ENCODE data around the gene LRMDA. TPM values are rescaled to one million over a fixed set of nuclear protein-coding genes. Genes with fewer than 3 reads are reported as not detected.
A peak's percentile ranks its signal among the peaks of the same experiment; 100 is the strongest.

The LRMDA gene
- total and polyA plus RNA-seq, 2 of the 13 experiments (the other 11 are each of a cell fraction or from before 2014, with no cell fraction given) = 13.4 to 22.0 TPM

DNA sequence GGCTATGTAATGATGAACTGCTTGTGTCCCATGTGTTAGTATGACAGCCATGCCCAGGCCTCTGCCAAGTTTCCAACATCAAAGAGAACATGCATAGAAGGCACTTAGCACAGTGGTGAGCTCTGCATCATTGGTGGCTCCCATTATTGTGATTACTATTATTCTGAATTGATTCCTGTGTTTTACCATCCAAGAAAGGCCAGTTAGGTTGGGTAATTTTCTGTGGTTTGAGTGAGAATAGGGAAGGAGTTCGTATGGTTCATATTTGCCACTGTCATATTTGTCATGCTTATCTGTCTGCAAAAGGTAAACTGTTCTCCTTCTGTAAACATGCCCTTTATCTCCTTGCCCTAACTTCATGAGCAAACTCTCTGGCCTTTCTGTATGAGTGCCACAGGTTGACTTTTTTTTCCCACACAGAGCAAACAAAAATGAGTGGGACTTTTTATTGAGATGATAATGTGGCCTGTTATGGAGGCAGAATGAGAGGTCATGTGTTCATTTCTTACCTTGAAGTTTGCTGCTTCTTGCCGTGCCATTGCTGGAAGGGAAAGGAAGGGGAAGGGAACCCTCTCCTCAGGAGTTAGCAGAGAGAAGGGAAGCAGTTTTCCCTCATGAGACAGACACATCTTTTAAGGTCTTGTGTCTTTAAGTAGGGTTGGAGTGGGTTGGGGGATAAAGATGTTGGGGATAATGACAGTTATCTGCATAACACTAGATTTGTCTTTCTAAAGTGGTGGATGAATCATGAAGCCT is 301.9 kb downstream of the LRMDA start (continued):
- TF ChIP-seq KDM3A (CRISPR knock-in tag; IDR thresholded peaks at IDR 0.05; ENCODE audit: low read depth) (peak; percentile 84; the same call in 1 of the 2 replicates), DPF2 (CRISPR knock-in tag; IDR thresholded peaks at IDR 0.05; ENCODE audit: borderline replicate concordance, low read depth) (peak; percentile 94), MAFG (CRISPR knock-in tag; IDR thresholded peaks at IDR 0.05) (no peak), RBM39 (IDR thresholded peaks at IDR 0.05; ENCODE audit: low read depth, low read length, poor library complexity, severe bottlenecking) (no peak), FOXP1 (IDR thresholded peaks at IDR 0.05) (peak; percentile 71; the same call in 1 of the 2 replicates), FOXP1 (CRISPR knock-in tag; IDR thresholded peaks at IDR 0.05) (peak; percentile 91), SMARCE1 (IDR thresholded peaks at IDR 0.05; ENCODE audit: borderline replicate concordance) (no peak), ZNF180 (CRISPR knock-in tag; IDR thresholded peaks at IDR 0.05; ENCODE audit: borderline replicate concordance, low read depth) (no peak), ZNF547 (CRISPR knock-in tag; IDR thresholded peaks at IDR 0.05) (no peak), ZSCAN29 (CRISPR knock-in tag; conservative IDR thresholded peaks at IDR 0.05) (no peak; the same call in 1 of the 2 replicates), ZFP1 (CRISPR knock-in tag; IDR thresholded peaks at IDR 0.05) (peak; percentile 87; the same call in 1 of the 2 replicates), TP53 (CRISPR knock-in tag; conservative IDR thresholded peaks at IDR 0.05) (no peak), GABPA (IDR thresholded peaks at IDR 0.05; ENCODE audit: low read depth, low read length) (no peak), GABPA (CRISPR knock-in tag; IDR thresholded peaks at IDR 0.05; ENCODE audit: low read depth) (no peak), ELF3 (CRISPR knock-in tag; IDR thresholded peaks at IDR 0.05) (peak; percentile 94), FOXO4 (CRISPR knock-in tag; conservative IDR thresholded peaks at IDR 0.05) (no peak), HNRNPK (IDR thresholded peaks at IDR 0.05; ENCODE audit: low read depth, low read length, poor library complexity, severe bottlenecking) (no peak), MEIS2 (CRISPR knock-in tag; IDR thresholded peaks at IDR 0.05) (peak; percentile 98), CEBPG (CRISPR knock-in tag; IDR thresholded peaks at IDR 0.05) (peak; percentile 71), ZNF20 (CRISPR knock-in tag; IDR thresholded peaks at IDR 0.05) (no peak), RFXAP (CRISPR knock-in tag; IDR thresholded peaks at IDR 0.05; ENCODE audit: borderline replicate concordance) (no peak), NCOA1 (CRISPR knock-in tag; IDR thresholded peaks at IDR 0.05) (0 out of 2 replicates have a peak, but pooled peaks have one; percentile 20), ZBTB3 (CRISPR knock-in tag; IDR thresholded peaks at IDR 0.05; ENCODE audit: borderline replicate concordance, low read depth) (no peak), ELF1 (CRISPR knock-in tag; IDR thresholded peaks at IDR 0.05) (no peak), U2AF1 (optimal IDR thresholded peaks at IDR 0.05; ENCODE audit: low read depth, low read length) (no peak), EED (CRISPR knock-in tag; IDR thresholded peaks at IDR 0.05) (no peak)
- TF ChIP-seq, protein P1, sequence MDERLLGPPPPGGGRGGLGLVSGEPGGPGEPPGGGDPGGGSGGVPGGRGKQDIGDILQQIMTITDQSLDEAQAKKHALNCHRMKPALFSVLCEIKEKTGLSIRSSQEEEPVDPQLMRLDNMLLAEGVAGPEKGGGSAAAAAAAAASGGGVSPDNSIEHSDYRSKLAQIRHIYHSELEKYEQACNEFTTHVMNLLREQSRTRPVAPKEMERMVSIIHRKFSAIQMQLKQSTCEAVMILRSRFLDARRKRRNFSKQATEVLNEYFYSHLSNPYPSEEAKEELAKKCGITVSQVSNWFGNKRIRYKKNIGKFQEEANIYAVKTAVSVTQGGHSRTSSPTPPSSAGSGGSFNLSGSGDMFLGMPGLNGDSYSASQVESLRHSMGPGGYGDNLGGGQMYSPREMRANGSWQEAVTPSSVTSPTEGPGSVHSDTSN (CRISPR knock-in tag; IDR thresholded peaks at IDR 0.05) = no peak
- TF ChIP-seq, protein P2, sequence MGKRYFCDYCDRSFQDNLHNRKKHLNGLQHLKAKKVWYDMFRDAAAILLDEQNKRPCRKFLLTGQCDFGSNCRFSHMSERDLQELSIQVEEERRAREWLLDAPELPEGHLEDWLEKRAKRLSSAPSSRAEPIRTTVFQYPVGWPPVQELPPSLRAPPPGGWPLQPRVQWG (CRISPR knock-in tag; IDR thresholded peaks at IDR 0.05; ENCODE audit: borderline replicate concordance, low read depth) = no peak
- TF ChIP-seq, protein P3, sequence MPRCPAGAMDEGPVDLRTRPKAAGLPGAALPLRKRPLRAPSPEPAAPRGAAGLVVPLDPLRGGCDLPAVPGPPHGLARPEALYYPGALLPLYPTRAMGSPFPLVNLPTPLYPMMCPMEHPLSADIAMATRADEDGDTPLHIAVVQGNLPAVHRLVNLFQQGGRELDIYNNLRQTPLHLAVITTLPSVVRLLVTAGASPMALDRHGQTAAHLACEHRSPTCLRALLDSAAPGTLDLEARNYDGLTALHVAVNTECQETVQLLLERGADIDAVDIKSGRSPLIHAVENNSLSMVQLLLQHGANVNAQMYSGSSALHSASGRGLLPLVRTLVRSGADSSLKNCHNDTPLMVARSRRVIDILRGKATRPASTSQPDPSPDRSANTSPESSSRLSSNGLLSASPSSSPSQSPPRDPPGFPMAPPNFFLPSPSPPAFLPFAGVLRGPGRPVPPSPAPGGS (CRISPR knock-in tag; IDR thresholded peaks at IDR 0.05) = 0 out of 2 replicates have a peak, but pooled peaks have one; percentile 29

All from HepG2 (cell line).